Activated T-helper 1 cell treated with anti-CD3 and anti-CD28 coated beads, Interleukin-2, amount 50 U/mL, for 16 hours (primary cell): ENCODE data around the gene MTA1.

Experiments used
- DNase-seq, 2 donors: peaks; one replicate each; pipeline ENCODE4 v3.0.0-alpha.2; 2020; ENCODE audit warnings: low read depth in 1 of 2, low spot score in 1 of 2

The MTA1 gene

DNA sequence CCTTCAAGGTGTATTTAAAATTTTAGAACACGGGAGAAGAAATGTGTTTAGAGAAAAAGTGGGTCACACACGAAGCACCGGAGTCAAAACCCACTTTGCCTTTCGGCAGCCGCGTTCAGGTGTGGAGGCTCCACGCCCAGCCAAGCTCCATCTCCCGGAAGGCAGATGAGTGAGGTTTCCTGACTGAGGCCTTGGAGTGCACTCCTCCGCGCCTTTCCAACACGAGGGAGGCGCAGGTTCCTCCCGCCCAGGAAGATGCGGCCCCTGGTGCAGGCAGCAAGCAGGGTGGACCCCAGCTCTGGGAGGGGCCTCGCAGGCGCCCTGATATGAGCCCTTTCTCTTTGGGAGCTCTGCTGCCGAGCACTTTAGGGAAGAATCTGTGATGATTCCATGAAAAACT lies 22.5 kb downstream of the MTA1 start:
- no peak for DNase-seq

DNA sequence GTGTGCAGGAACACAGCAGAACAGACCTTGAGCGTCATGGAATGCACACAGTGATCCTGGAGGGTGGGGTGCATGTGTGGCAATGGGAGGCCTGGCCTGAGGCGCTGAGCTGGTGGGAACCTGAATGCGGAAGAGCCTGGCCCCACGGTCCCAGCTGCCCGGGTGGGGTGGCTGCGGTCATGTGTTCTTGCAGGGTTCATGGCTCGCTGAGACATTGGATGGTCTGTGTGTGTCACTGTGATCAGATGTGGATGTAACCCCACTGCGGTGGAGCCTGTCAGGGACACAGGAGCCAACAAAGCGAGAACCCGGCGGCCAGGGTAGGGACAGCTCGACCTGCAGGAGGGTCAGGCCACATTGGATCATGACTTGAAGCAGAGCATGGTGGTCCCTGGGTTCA lies 23.2 kb downstream of the MTA1 start:
- DNase-seq: no peak

DNA sequence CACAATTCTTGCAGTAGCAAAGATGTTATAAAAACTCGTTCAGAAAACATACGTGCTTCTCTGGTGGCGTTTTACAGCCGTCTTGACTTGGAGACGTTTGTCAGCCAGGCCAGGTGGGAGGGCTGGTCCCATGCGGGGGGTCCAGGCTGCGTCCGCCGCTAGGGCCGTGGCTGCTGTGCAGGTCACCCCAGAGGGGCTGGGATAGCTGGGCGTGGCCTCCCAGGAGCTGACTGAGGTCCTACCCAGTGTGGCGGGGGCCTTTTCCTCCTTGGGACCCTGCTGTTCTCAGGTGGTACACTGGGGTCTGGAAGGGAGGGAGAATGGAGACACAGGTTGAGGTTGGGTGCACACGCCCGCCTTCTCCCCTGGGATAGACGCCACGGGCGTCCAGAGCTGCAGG lies 25.2 kb downstream of the MTA1 start:
- DNase-seq: no peak

- no peak for DNase-seq
These were observed 25.7 kb downstream of the MTA1 start for GRCh38 chr14:105445290-105445689.

DNA sequence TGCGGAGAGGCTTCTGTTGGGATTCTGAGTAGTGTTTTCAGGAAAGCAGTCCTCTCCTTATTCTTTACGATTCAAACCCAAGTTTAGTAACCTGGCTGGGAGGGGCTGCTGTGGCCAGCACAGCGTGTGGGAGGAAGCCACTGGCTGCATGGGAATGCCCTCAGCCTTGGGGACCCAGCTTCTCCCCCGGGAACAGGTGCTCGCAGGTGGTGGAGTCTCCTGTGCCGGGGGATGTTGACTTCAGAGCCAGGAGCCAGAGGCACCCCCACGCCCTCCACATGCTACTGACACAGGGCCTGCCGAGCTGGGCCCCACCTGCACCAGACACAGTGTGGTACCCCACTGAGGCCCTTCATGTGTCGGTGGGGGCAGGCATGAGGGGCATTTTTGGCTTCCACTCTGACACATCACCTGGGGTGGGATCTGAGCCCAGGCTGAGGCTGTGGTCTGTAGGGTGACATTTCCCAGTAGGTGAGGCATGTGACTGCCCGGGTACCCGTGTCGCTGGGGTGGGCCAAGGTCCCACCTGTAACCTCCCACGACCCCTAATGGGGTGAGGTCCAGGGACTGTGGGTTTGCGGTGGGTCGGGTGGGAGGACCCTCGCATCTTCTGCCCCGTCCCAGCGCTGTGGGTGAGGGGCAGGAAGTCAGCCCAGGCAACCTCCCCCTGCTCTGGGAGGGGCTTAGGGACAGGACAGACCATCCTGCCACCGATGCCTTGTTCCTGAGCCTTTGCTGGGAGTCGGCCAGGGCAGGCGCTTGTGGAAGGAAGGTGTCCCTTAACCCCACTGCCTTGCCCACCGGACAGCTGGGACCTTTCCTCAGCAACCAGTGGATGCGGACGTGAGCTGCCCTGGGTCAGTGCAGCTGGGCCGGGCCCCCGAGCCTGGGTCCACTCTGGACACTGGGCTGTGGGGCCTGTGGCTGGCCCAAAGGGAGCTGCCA lies 26.5 kb downstream of the MTA1 start:
- DNase-seq: no peak

DNA sequence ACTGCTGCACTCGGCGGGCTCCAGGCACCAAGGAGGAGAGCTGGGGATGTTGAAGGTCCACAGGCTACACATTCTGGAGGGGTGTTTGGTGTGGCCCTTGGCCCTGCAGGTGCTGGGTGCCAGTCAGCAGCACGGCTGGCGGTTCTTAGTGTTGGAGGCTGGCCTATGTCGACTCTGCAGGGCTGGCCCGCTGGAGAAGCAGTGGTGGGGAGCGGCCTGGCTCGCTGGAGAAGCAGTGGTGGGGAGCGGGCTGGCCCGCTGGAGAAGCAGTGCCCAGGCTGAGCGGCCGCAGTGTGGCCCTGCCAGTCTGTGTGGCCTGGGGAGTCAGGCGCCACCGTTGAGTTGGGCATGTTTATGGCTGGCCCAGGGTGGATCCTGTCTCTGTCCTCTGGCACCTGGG lies 27.3 kb downstream of the MTA1 start:
- no peak for DNase-seq

DNA sequence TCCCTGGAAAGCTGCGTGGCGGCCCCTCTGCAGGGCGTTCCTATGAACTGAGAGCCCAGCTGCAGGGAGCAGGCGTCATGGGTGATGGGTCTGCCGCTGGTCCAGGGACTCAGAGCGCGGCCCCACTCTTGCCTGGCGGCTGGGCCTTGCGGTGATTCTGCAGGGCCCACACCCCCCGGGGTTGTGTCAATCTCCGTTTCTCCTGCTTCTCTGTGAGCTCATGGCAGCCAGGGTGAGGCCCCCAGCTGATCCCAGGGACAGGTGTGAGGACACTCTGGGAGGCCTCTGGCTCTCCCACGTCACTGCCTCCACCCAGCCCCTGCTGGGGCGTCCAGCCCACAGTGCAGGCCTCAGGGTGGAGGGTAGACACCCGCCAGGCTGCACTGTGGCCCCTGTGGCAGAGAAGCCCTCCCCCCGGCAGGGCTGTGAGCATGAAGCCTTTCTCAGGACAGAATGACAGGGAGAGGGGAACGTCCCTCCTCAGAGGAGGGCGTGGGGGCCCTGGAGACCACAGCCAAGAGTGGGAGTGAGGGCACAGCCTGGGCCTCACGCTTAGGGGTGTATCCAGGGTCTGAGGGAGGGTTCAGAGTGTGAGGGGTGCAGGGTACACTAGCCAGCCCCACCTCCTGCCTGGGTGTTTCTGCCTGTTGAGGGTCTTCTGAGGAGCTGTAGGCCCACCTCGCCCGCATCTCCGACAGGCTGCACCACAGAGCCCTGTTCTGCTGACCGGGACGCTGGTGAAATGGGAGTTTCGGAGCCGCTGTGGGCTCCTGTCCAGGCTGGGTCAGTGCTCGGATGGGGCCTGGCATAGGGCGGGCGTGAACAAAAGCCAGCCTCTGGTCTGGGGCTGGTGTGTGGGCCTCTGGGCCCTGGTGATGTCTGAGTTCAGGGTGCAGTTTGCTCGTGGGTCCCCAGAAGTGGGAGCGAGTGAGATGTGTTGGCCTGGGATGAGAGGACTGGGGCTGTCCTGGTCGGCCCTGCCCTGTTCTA lies 28.3 kb downstream of the MTA1 start:
- DNase-seq: no peak

DNA sequence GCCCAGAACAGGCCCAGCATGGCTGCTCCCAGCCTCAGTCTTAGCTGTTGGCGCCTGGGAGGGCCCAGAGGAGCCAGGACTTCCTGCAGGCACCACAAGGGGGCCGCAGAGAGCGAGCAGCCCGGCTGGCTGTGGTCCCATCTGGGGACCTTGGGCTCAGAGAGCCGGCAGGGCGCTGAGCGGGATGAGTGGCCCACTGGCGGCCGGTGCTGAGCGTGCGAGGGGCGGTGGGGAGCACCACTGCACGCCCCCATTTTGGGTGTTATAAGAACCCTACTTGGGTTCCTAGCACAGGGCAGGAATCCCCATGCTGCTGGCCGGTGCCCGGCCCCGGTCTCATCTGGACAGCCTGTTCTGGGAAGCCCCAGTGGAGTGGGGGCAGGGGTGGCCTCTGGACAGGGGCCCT lies 29.1 kb downstream of the MTA1 start:
- DNase-seq: peak; percentile 35 to 50

- no peak for DNase-seq
These were observed 29.9 kb downstream of the MTA1 start for GRCh38 chr14:105449276-105450122.

GRCh38 chr14:105450123-105450505 lies 30.5 kb downstream of the MTA1 start:
- DNase-seq: no peak

- DNase-seq: no peak
These were observed 31.5 kb downstream of the MTA1 start for GRCh38 chr14:105450864-105451720.

GRCh38 chr14:105452963-105453362 lies 33.3 kb downstream of the MTA1 start:
- DNase-seq: no peak

DNA sequence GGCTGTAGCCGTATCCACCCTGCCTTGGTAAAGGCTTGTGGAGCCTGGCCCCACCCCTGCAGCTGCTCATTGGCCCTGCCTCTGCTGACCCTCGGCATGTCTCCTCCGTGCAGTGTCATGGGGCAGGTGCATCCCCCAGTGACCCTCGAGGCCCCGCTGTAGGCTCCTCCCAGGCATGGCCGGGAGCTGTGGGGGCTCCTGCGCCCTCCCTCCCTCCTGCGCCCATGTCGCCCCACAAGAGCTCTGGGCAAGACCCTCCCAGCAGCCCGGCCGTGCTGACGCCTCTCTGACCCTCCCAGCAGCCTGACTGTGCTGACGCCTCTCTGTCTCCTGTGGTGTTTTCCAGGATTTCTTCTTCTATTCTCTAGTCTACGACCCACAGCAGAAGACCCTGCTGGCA lies 34.2 kb downstream of the MTA1 start:
- DNase-seq: no peak

GRCh38 chr14:105455086-105455640 lies 35.5 kb downstream of the MTA1 start:
- DNase-seq: no peak

DNA sequence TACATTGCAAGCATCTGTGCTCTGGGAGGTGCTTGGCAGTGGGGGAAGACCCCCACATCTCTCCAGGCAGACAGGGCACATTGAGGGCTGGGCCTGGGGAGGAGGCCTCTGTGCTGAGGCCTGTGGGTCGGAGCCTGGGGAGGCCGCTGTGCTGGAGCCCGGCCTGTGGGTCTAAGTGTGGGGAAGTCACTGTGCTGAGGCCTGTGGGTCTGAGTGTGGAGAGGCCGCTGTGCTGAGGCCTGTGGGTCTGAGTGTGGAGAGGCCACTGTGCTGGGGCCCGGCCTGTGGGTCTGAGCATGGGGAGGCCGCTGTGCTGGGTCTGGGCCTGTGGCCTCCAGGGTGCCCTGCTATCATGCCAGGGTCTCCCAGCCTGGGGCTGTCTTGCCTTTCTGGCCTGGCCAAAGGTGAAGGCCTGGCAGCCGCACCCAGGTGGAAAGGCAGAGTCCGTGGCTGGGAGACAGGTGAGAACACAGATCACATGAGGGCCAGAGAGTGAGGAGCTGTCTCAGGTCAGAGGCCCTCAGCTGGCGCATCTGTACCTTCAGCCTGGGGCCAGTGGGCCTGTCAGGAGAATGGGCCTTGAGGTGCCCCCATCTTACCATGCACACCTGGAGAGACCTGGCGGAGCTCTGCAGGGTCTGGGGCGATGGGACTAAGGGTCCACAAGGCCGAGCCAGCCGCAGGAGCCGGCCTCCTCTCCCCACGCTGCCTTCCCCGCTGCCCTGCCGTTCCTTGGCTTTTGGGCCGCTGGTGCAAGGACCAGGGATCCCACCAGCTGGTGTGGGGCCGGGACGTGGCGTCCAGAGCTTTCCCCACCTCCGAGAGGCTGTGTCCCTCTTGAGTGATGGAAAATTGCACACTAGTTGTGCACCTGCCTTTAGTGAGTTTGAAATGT lies 36.4 kb downstream of the MTA1 start:
- no peak for DNase-seq

- DNase-seq: no peak
These were observed 37.4 kb downstream of the MTA1 start for GRCh38 chr14:105456736-105457617.

DNA sequence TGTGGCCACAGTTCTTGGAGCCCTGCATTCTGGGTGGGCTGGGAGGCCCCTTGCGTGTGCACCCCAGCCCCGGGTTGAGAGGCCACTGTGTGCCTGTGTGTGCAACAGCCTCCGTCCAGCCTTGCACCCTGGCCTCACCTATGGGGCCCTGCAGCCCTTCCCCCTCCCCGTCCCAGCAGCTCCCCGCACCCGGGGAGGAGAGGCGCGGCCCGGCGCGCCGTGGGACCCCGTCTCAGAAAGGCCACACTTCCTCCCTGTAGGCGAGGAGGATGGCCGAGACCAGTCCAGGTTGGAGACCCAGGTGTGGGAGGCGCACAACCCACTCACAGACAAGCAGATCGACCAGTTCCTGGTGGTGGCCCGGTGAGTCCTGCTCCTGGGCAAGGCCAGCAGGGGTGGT lies 38.4 kb downstream of the MTA1 start:
- no peak for DNase-seq

DNA sequence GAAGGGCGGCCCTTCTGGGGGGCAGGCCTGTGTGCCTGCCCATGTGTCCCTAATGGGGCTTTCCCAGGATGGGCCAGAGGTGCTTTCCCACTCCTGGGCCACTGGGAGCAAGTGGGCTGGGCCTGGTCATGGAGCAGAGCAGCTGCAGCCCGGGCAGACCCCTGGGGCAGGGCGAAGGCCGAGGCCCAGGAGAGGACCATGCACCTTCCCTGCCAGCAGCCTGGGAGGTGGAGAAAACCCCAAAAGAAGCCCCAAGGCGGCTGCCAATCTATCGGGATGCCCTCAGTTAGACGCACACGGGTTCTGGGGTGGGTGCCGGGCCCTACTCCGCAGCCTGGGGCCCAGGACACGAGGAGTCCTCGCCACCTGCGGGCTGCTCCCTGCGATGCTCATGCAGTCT lies 38.9 kb downstream of the MTA1 start:
- DNase-seq: no peak
